K562 (cell line): ENCODE results near the gene KCNQ5. TPM values are rescaled to one million over a fixed set of nuclear protein-coding genes. Genes with fewer than 3 reads are reported as not detected.

ENCODE experiments used
- ATAC-seq: fragments of 200-7000 bp; cut with Tn5 transposase; 3 replicates; pipeline ENCODE4 v1.9.1; 2020; ENCODE audit warnings: moderate library complexity
- BruUV-seq: library from RNA; stranded (reverse); fragments of 400-500 nt; replicated peaks from 2 replicates; lab custom pipeline; 2021; lab: Mats Ljungman, UMichigan
- CTCF ChIA-PET: fragments of 300-600 bp; formaldehyde crosslinking; extraction: SDS; loops from one replicate; lab custom pipeline; 2021; ENCODE audit warnings: low intra/inter-chr PET ratio; lab: Yijun Ruan, JAX
- POLR2A ChIA-PET: fragments of 300-600, 350-650 bp; sonication (Branson Sonifier 250); formaldehyde crosslinking; extraction: SDS; loops from one replicate; lab custom pipeline; 2021; ENCODE audit warnings: antibody characterized with exemption, inconsistent platforms; lab: Yijun Ruan, JAX
- DNase-seq, 4 experiments: peaks; one replicate each; pipeline versions ENCODE4 v3.0.0 to v3.0.0-alpha.2; 2011 to 2018; ENCODE audit warnings: low spot score in 3 of 4, mixed read lengths in 3 of 4; ENCODE audit errors: extremely low read depth in 1 of 4
- FAIRE-seq: peaks from 2 replicates; lab custom pipeline; 2011; peaks lifted over from hg19 to GRCh38; lab: Jason Lieb, UNC
- H2AFZ ChIP-seq: 2 replicates; pipeline ENCODE4 v1.6.0; 2011; ENCODE audit warnings: low read depth, low read length, control low read depth, inconsistent platforms
- H3K27ac ChIP-seq: fragments of 200-600 bp; 3 replicates; pipeline ENCODE4 v1.8.0; 2011; ENCODE audit warnings: low read depth, mild to moderate bottlenecking, control low read depth, inconsistent platforms, low read length, moderate library complexity, mixed read lengths; ENCODE audit errors: extremely low read depth
- H3K27me3 ChIP-seq, 2 experiments: fragments of 300-600 bp in 1 of 2; 2 replicates in 1 of 2; 3 replicates in 1 of 2; pipeline versions ENCODE4 v1.6.0 to v1.8.0; 2011; ENCODE audit warnings: inconsistent platforms in 2 of 2, low read length in 2 of 2, mild to moderate bottlenecking in 1 of 2, mixed read lengths in 1 of 2, moderate library complexity in 1 of 2; ENCODE audit not compliant: control insufficient read depth in 2 of 2, insufficient read depth in 2 of 2
- H3K36me3 ChIP-seq: fragments of 300-600 bp; 3 replicates; pipeline ENCODE4 v1.8.0; 2011; ENCODE audit warnings: mild to moderate bottlenecking, low read length, inconsistent platforms; ENCODE audit not compliant: control insufficient read depth, insufficient read depth
- H3K4me1 ChIP-seq, 2 experiments: fragments of 200-600 bp in 1 of 2; replicated peaks in 1 of 2; 2 replicates in 1 of 2; 3 replicates in 1 of 2; pipeline versions ENCODE4 v1.5.1 to v1.8.0; 2011; ENCODE audit warnings: inconsistent platforms in 2 of 2, low read length in 2 of 2, mild to moderate bottlenecking in 1 of 2, mixed read lengths in 1 of 2, moderate library complexity in 1 of 2; ENCODE audit not compliant: control insufficient read depth in 2 of 2, insufficient read depth in 2 of 2
- H3K4me2 ChIP-seq: 2 replicates; pipeline ENCODE4 v1.6.1; 2011; ENCODE audit warnings: low read length, control low read depth, inconsistent platforms, mixed read lengths; ENCODE audit not compliant: insufficient read depth
- H3K4me3 ChIP-seq: fragments of 200-600 bp; sonication (generic), shearing (Covaris generic); 2 replicates; pipeline ENCODE4 v1.5.1; 2016; ENCODE audit warnings: control low read depth, inconsistent platforms
- H3K79me2 ChIP-seq: fragments of 200-600 bp; 3 replicates; pipeline ENCODE4 v1.8.0; 2011; ENCODE audit warnings: low read length, inconsistent platforms; ENCODE audit not compliant: control insufficient read depth, insufficient read depth
- H3K9ac ChIP-seq, 2 experiments: 2 replicates each; pipeline versions ENCODE4 v1.6.0 to v1.6.1; 2011; ENCODE audit warnings: low read depth in 2 of 2, low read length in 2 of 2, control low read depth in 1 of 2, inconsistent platforms in 1 of 2, mild to moderate bottlenecking in 1 of 2, mixed read lengths in 1 of 2; ENCODE audit not compliant: insufficient read depth in 1 of 2
- H3K9me1 ChIP-seq: one replicate; pipeline ENCODE4 v1.6.0; 2011; ENCODE audit warnings: inconsistent platforms, mild to moderate bottlenecking, low read length, moderate library complexity; ENCODE audit not compliant: control insufficient read depth, insufficient read depth
- H3K9me3 ChIP-seq: replicated peaks from 2 replicates; pipeline ENCODE4 v1.5.1; 2011; ENCODE audit warnings: low read depth, low read length, inconsistent platforms; ENCODE audit not compliant: control insufficient read depth, insufficient read depth
- H4K20me1 ChIP-seq: replicated peaks from 2 replicates; pipeline ENCODE4 v1.6.1; 2011; ENCODE audit warnings: low read length, inconsistent platforms, mixed read lengths; ENCODE audit not compliant: control insufficient read depth, insufficient read depth
- ARHGAP35 ChIP-seq: fragments of 450-650 bp; IDR thresholded peaks from 2 replicates; pipeline ENCODE4 v1.6.1; 2018; ENCODE audit not compliant: partially characterized antibody
- BCOR ChIP-seq: fragments of 450-650 bp; IDR thresholded peaks from 2 replicates; pipeline ENCODE4 v1.6.1; 2016
- CREM ChIP-seq: IDR thresholded peaks from 2 replicates; pipeline ENCODE4 v1.6.1; 2014; ENCODE audit warnings: antibody characterized with exemption, low read depth
- FOXA3 ChIP-seq, 2 experiments: fragments of 450-650 bp in 1 of 2; sonication (generic) in 1 of 2; formaldehyde crosslinking; IDR thresholded peaks in 1 of 2; conservative IDR thresholded peaks in 1 of 2; 2 replicates each; pipeline versions ENCODE4 v1.4.0 to v1.8.0; 2020 to 2022; ENCODE audit warnings: mild to moderate bottlenecking in 2 of 2, missing genetic modification reagents in 1 of 2
- HES1 ChIP-seq: fragments of 450-650 bp; IDR thresholded peaks from 2 replicates; pipeline ENCODE4 v1.6.1; 2016; ENCODE audit warnings: low read depth, mild to moderate bottlenecking, moderate library complexity
- HNRNPUL1 ChIP-seq: fragments of 200-400 bp; formaldehyde crosslinking; IDR thresholded peaks from 2 replicates; pipeline ENCODE4 v1.6.1; 2017; ENCODE audit warnings: low read length
- IFI16 ChIP-seq: fragments of 250-450 bp; sonication (Bioruptor Pico); IDR thresholded peaks from 2 replicates; pipeline ENCODE4 v2.1.2; 2022; ENCODE audit warnings: mild to moderate bottlenecking, inconsistent platforms
- MXI1 ChIP-seq: IDR thresholded peaks from 2 replicates; pipeline ENCODE4 v1.6.1; 2011; ENCODE audit warnings: low read depth, mild to moderate bottlenecking, improper control_type of control experiment, low read length
- NCOA1 ChIP-seq: fragments of 450-650 bp; IDR thresholded peaks from 2 replicates; pipeline ENCODE4 v1.6.1; 2016; ENCODE audit warnings: low read depth
- NEUROD1 ChIP-seq: fragments of 150-350 bp; IDR thresholded peaks from 2 replicates; pipeline ENCODE4 v1.6.1; 2014; ENCODE audit warnings: borderline replicate concordance, low read length, low read depth; ENCODE audit not compliant: partially characterized antibody
- NR2C1 ChIP-seq, 2 experiments: fragments of 450-650 bp; IDR thresholded peaks; 2 replicates each; pipeline ENCODE4 v1.6.1; 2017; ENCODE audit warnings: mild to moderate bottlenecking in 2 of 2, antibody characterized with exemption in 1 of 2, inconsistent platforms in 1 of 2, missing compliant biosample characterization in 1 of 2, missing genetic modification characterization in 1 of 2
- THAP7 ChIP-seq: fragments of 250-450 bp; sonication (Bioruptor Pico); IDR thresholded peaks from 2 replicates; pipeline ENCODE4 v1.5.0; 2021
- ZNF146 ChIP-seq: IDR thresholded peaks from one replicate; pipeline ENCODE4 v1.6.1; 2018; ENCODE audit warnings: missing compliant biosample characterization; ENCODE audit not compliant: unreplicated experiment
- ZNF311 ChIP-seq: fragments of 250-450 bp; sonication (Bioruptor Pico); IDR thresholded peaks from 2 replicates; pipeline ENCODE4 v1.4.0; 2020; ENCODE audit warnings: mild to moderate bottlenecking, moderate library complexity
- WGBS: fragments of 100-300 bp; shearing (Covaris generic); methylation state at CpG from one replicate; pipeline ENCODE4 v1.1.6; 2016; ENCODE audit warnings: low coverage, mixed read lengths; ENCODE audit not compliant: insufficient coverage; ENCODE audit errors: missing lambda C conversion rate; 5-methylcytosine and 5-hydroxymethylcytosine counted together
- in situ Hi-C: fragments of 300-500 bp; cut with MboI; formaldehyde crosslinking; loops from 4 replicates; pipeline ENCODE4 v1.15.0; 2018; ENCODE audit warnings: inconsistent platforms, mixed read lengths
- intact Hi-C: fragments of 100-400 bp; cut with micrococcal nuclease; formaldehyde crosslinking; loops from 2 replicates; pipeline ENCODE4 v1.14.2; 2022
- polyA plus RNA-seq, 8 experiments: library from polyadenylated mRNA; depleted of rRNA in 4 of 8; stranded (reverse) in 5 of 8; unstranded in 3 of 8; fragments of >200 nt; fragmentation: Nextera tagmentation in 2 of 8; fragmentation: Illumina TruSeq in 1 of 8; extraction: Ambion mirVana in 2 of 8; extraction: Trizol in 1 of 8; gene quantifications; 2 replicates each; pipeline versions ENCODE4 v1.2.1 to v1.2.3, GENCODE V29; 2011 to 2014; ENCODE audit warnings: inconsistent platforms in 1 of 8, missing spikeins in 1 of 8
- total RNA-seq, 7 experiments: library from RNA; depleted of rRNA in 6 of 7; stranded (reverse); fragments of >200 nt in 6 of 7; fragmentation: Illumina TruSeq in 2 of 7; extraction: Trizol in 2 of 7; gene quantifications; 2 replicates each; pipeline versions ENCODE4 v1.2.1 to v1.2.3, GENCODE V29; 2011 to 2021; ENCODE audit warnings: low replicate concordance in 1 of 7
- TF ChIP-seq, protein P1 (sequence below): fragments of 450-650 bp; formaldehyde crosslinking; IDR thresholded peaks from 2 replicates; pipeline ENCODE4 v1.4.0; 2022; ENCODE audit warnings: missing genetic modification characterization

Gene KCNQ5
- total and polyA plus RNA-seq, 9 of the 15 experiments (the other 6 are each of a cell fraction or from before 2014, with no cell fraction given) = 0.31 to 5.9 (median 2.6) TPM

GRCh38 chr6:72976484-72976883 is 354.6 kb downstream of the KCNQ5 start:
- Histone ChIP-seq H4K20me1 (no peaks in the 10 kb centered on the region), H3K4me2 (no peak overlapping the region), H3K79me2 (no peaks in the 10 kb centered on the region), H3K27ac (no peak overlapping the region), H3K9me3 (no peaks in the 10 kb centered on the region), H3K4me3 (no peak overlapping the region), H3K9me1 (no peaks in the 10 kb centered on the region), H2AFZ (no peak overlapping the region), H3K9ac (no peak overlapping the region), H3K4me1 (no peaks in the 10 kb centered on the region), H3K36me3 (no peaks in the 10 kb centered on the region), H3K27me3 (no peaks in the 10 kb centered on the region)
- FAIRE-seq (no peak), ATAC-seq (no peak), DNase-seq (no peak)
- intact Hi-C loops = no loop called here
- no TSS peak for BruUV-seq
- no peak for TF ChIP-seq ZNF311 (CRISPR knock-in tag)
- no peak for TF ChIP-seq ARHGAP35
- no peak for TF ChIP-seq HES1
- no peak for TF ChIP-seq CREM
- TF ChIP-seq NEUROD1 = no peak
- TF ChIP-seq ZNF146 (CRISPR knock-in tag) = no peak
- no peak for TF ChIP-seq BCOR
- TF ChIP-seq HNRNPUL1 = no peak
- TF ChIP-seq, protein P1, sequence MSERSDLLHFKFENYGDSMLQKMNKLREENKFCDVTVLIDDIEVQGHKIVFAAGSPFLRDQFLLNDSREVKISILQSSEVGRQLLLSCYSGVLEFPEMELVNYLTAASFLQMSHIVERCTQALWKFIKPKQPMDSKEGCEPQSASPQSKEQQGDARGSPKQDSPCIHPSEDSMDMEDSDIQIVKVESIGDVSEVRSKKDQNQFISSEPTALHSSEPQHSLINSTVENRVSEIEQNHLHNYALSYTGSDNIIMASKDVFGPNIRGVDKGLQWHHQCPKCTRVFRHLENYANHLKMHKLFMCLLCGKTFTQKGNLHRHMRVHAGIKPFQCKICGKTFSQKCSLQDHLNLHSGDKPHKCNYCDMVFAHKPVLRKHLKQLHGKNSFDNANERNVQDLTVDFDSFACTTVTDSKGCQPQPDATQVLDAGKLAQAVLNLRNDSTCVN = no peak
- no peak for TF ChIP-seq FOXA3 (CRISPR knock-in tag; conservative IDR thresholded peaks at IDR 0.05 in 1 of 2, IDR thresholded peaks at IDR 0.05 in 1 of 2)
- no peak for TF ChIP-seq MXI1
- TF ChIP-seq NCOA1 = no peak
- no peak for TF ChIP-seq IFI16 (CRISPR knock-in tag)
- TF ChIP-seq NR2C1 (IDR thresholded peaks at IDR 0.05) = no peak
- TF ChIP-seq NR2C1 (tag; IDR thresholded peaks at IDR 0.05) = no peak
- TF ChIP-seq THAP7 = no peak
- ChIA-PET POLR2A (no interaction called here), CTCF (no interaction called here)
- in situ Hi-C loops = no loop called here
- WGBS = 9% methylated on average over 2 of the region's 2 CpGs
